SK-N-SH treated with all-trans-retinoic acid at 6 μM for 48 hours (cell line): ENCODE measurements around the gene ELMO1.

Source experiments
- PATZ1 ChIP-seq: fragments of 250-450 bp; sonication (Bioruptor Pico); IDR thresholded peaks from 2 replicates; pipeline ENCODE4 v1.8.0; 2020; ENCODE audit warnings: mild to moderate bottlenecking, moderate library complexity, borderline replicate concordance
- RARB ChIP-seq: fragments of 250-450 bp; sonication (Bioruptor Pico); IDR thresholded peaks from 2 replicates; pipeline ENCODE4 v1.8.0; 2021; ENCODE audit warnings: mild to moderate bottlenecking, moderate library complexity
- ZFP3 ChIP-seq: fragments of 250-450 bp; sonication (Bioruptor Pico); IDR thresholded peaks from 2 replicates; pipeline ENCODE4 v1.5.0; 2020; ENCODE audit warnings: mild to moderate bottlenecking, moderate library complexity

- TF ChIP-seq RARB (CRISPR knock-in tag): no peak
- no peak for TF ChIP-seq PATZ1
- no peak for TF ChIP-seq ZFP3
Observed at GRCh38 chr7:37047260-37047659, 401.4 kb downstream of the ELMO1 start.
